Measurements from ENCODE around the gene LRRC58.
A peak's percentile ranks its signal among the peaks of the same experiment; 100 is the strongest.
"Not testable (repeated sequence)": the region's sequence is repeated elsewhere in the genome, so short reads cannot be mapped to it uniquely, and the experiment has no call there.

Gene LRRC58

GRCh38 chr3:120348991-120349854 lies at the start of gene LRRC58:
LRRC58 (minus strand) TSS chr3:120349354; CDS start chr3:120349243, 111 bp downstream.
- DNase-seq (ENCODE audit: low read depth in 4 of 4, low spot score in 1 of 4), result peak; percentile 65 to 83 (median 78)

GRCh38 chr3:120396469-120396868 lies 47.3 kb upstream of the LRRC58 start:
- no peak for DNase-seq (ENCODE audit: low read depth in 4 of 4, low spot score in 1 of 4)

GRCh38 chr3:120394347-120394746 lies 45.2 kb upstream of the LRRC58 start:
- no peak for DNase-seq (ENCODE audit: low read depth in 4 of 4, low spot score in 1 of 4)

- no peak for DNase-seq (ENCODE audit: low read depth in 4 of 4, low spot score in 1 of 4)
These were observed 44.6 kb upstream of the LRRC58 start for GRCh38 chr3:120393761-120394160.

- no peak for DNase-seq (ENCODE audit: low read depth in 4 of 4, low spot score in 1 of 4)
These were observed 44.1 kb upstream of the LRRC58 start for GRCh38 chr3:120393243-120393642.

- no peak for DNase-seq (ENCODE audit: low read depth in 4 of 4, low spot score in 1 of 4)
These were observed 33.8 kb upstream of the LRRC58 start for GRCh38 chr3:120382941-120383447.

GRCh38 chr3:120381503-120381902 lies 32.3 kb upstream of the LRRC58 start:
- no peak for DNase-seq (ENCODE audit: low read depth in 4 of 4, low spot score in 1 of 4)

- DNase-seq (ENCODE audit: low read depth in 4 of 4, low spot score in 1 of 4), result not testable (repeated sequence)
These were observed 28.8 kb upstream of the LRRC58 start for GRCh38 chr3:120377948-120378347.

GRCh38 chr3:120370463-120370862 lies 21.3 kb upstream of the LRRC58 start:
- no peak for DNase-seq (ENCODE audit: low read depth in 4 of 4, low spot score in 1 of 4)

GRCh38 chr3:120369037-120369467 lies 19.9 kb upstream of the LRRC58 start:
- no peak for DNase-seq (ENCODE audit: low read depth in 4 of 4, low spot score in 1 of 4)

- DNase-seq (ENCODE audit: low read depth in 4 of 4, low spot score in 1 of 4), result no peak
These were observed 19.0 kb upstream of the LRRC58 start for GRCh38 chr3:120368172-120368571.

GRCh38 chr3:120364821-120365220 lies 15.7 kb upstream of the LRRC58 start:
- DNase-seq (ENCODE audit: low read depth in 4 of 4, low spot score in 1 of 4), result no peak

- DNase-seq (ENCODE audit: low read depth in 4 of 4, low spot score in 1 of 4), result no peak
These were observed 14.9 kb upstream of the LRRC58 start for GRCh38 chr3:120364101-120364500.

GRCh38 chr3:120357807-120358206 lies 8.7 kb upstream of the LRRC58 start:
- no peak for DNase-seq (ENCODE audit: low read depth in 4 of 4, low spot score in 1 of 4)

GRCh38 chr3:120355486-120355885 lies 6.3 kb upstream of the LRRC58 start:
- no peak for DNase-seq (ENCODE audit: low read depth in 4 of 4, low spot score in 1 of 4)

GRCh38 chr3:120353463-120353862 lies 4.3 kb upstream of the LRRC58 start:
- no peak for DNase-seq (ENCODE audit: low read depth in 4 of 4, low spot score in 1 of 4)

GRCh38 chr3:120352017-120352416 lies 2.9 kb upstream of the LRRC58 start:
- DNase-seq (ENCODE audit: low read depth in 4 of 4, low spot score in 1 of 4), result no peak

- DNase-seq (ENCODE audit: low read depth in 4 of 4, low spot score in 1 of 4), result no peak
These were observed 1.3 kb upstream of the LRRC58 start for GRCh38 chr3:120350401-120350941.

GRCh38 chr3:120349855-120350125 lies 636 bp upstream of the LRRC58 start:
- DNase-seq (ENCODE audit: low read depth in 4 of 4, low spot score in 1 of 4), result no peak

GRCh38 chr3:120348065-120348990 lies 826 bp downstream of the LRRC58 start:
- peak in 3 of 4 experiments; percentile 6 to 37 (median 34) for DNase-seq (ENCODE audit: low read depth in 4 of 4, low spot score in 1 of 4)

GRCh38 chr3:120344349-120344748 lies 4.8 kb downstream of the LRRC58 start:
- DNase-seq (ENCODE audit: low read depth in 4 of 4, low spot score in 1 of 4), result no peak
